PFSK-1 (cell line): Measurements from ENCODE around the gene ZIM2.

Experiments used
- FOXP2 ChIP-seq: optimal IDR thresholded peaks from 2 replicates; pipeline ENCODE3; 2011; ENCODE audit warnings: borderline replicate concordance, control low read depth, inconsistent platforms; ENCODE audit not compliant: insufficient read depth; ENCODE audit errors: extremely low read length, extremely low read depth
- POLR2AphosphoS5 ChIP-seq: IDR thresholded peaks from 2 replicates; pipeline ENCODE4 v1.6.1; 2012; ENCODE audit warnings: low read depth, mild to moderate bottlenecking, control low read depth, low read length, moderate library complexity
- SIN3A ChIP-seq: IDR thresholded peaks from 2 replicates; pipeline ENCODE4 v1.6.1; 2012; ENCODE audit warnings: mild to moderate bottlenecking, low read length, moderate library complexity, borderline replicate concordance; ENCODE audit not compliant: insufficient read depth
- TAF1 ChIP-seq: IDR thresholded peaks from 2 replicates; pipeline ENCODE4 v1.6.1; 2012; ENCODE audit warnings: low read length, control low read depth, borderline replicate concordance; ENCODE audit not compliant: insufficient read depth
- TF ChIP-seq, protein P1 (sequence below), 2 experiments: IDR thresholded peaks; 2 replicates each; pipeline versions ENCODE4 v1.6.1 to v1.8.0; 2011 to 2012; ENCODE audit warnings: low read depth in 2 of 2, low read length in 2 of 2, control low read depth in 1 of 2, inconsistent platforms in 1 of 2, mild to moderate bottlenecking in 1 of 2, moderate library complexity in 1 of 2; ENCODE audit not compliant: insufficient read depth in 1 of 2

Gene ZIM2

GRCh38 chr19:56750658-56751057 lies 89.9 kb downstream of the ZIM2 start:
- TF ChIP-seq SIN3A = no peak
- TF ChIP-seq FOXP2 = no peak

- TF ChIP-seq TAF1 = no peak
- TF ChIP-seq, protein P1, sequence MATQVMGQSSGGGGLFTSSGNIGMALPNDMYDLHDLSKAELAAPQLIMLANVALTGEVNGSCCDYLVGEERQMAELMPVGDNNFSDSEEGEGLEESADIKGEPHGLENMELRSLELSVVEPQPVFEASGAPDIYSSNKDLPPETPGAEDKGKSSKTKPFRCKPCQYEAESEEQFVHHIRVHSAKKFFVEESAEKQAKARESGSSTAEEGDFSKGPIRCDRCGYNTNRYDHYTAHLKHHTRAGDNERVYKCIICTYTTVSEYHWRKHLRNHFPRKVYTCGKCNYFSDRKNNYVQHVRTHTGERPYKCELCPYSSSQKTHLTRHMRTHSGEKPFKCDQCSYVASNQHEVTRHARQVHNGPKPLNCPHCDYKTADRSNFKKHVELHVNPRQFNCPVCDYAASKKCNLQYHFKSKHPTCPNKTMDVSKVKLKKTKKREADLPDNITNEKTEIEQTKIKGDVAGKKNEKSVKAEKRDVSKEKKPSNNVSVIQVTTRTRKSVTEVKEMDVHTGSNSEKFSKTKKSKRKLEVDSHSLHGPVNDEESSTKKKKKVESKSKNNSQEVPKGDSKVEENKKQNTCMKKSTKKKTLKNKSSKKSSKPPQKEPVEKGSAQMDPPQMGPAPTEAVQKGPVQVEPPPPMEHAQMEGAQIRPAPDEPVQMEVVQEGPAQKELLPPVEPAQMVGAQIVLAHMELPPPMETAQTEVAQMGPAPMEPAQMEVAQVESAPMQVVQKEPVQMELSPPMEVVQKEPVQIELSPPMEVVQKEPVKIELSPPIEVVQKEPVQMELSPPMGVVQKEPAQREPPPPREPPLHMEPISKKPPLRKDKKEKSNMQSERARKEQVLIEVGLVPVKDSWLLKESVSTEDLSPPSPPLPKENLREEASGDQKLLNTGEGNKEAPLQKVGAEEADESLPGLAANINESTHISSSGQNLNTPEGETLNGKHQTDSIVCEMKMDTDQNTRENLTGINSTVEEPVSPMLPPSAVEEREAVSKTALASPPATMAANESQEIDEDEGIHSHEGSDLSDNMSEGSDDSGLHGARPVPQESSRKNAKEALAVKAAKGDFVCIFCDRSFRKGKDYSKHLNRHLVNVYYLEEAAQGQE (IDR thresholded peaks at IDR 0.05; ENCODE audit: insufficient read depth in 1 of 2, low read depth in 2 of 2, low read length in 2 of 2) = no peak
- TF ChIP-seq SIN3A = no peak
- no peak for TF ChIP-seq POLR2AphosphoS5
- TF ChIP-seq FOXP2 = no peak
Measured at GRCh38 chr19:56748378-56748777, 92.1 kb downstream of the ZIM2 start.

DNA sequence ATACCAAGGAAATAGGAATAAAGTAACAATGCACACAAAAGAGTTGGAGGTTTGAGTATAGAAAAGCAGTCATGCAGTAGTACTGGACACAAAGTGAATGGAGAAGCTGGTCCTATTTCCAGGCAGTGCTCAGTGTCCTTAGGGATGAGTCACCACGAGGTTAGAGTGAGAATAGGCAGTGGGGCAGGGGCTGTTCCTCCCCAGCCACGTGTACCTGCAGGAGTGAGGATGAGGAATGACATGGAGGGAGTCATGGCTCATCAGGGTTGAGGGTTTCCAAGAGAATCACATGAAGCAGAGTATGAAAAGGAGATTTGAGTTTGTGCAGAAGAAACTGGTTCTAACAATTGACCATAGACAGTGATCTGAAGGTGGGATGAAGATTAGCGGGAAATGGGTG lies 94.2 kb downstream of the ZIM2 start:
- TF ChIP-seq POLR2AphosphoS5 = no peak
- no peak for TF ChIP-seq FOXP2
- TF ChIP-seq SIN3A = no peak
- no peak for TF ChIP-seq TAF1
- TF ChIP-seq, protein P1 (IDR thresholded peaks at IDR 0.05; ENCODE audit: insufficient read depth in 1 of 2, low read depth in 2 of 2, low read length in 2 of 2) = no peak

- TF ChIP-seq TAF1 = no peak
Measured at GRCh38 chr19:56740501-56740900, 100.0 kb downstream of the ZIM2 start.

- TF ChIP-seq FOXP2 = no peak
- no peak for TF ChIP-seq TAF1
- no peak for TF ChIP-seq SIN3A
Measured at GRCh38 chr19:56736571-56736970, 104.0 kb downstream of the ZIM2 start.

DNA sequence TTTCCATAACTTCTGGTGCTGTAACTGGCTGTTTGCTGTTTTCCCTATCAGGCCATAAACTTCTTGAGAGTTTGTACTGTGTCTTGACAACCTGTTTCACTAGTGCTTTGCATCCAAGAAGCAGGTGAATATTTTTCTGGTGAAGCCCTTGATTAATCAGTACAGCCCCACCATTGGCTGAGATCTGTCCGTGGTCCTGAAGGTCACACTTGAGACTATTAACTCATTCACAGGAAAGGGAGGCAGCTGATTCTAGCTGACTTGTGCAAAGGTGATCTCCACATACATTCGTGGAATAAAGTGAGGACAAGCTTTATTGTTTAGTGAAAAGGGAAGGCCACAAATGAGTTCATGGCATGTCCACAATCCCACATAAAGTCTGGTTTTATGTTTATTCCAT lies 107.5 kb downstream of the ZIM2 start:
- TF ChIP-seq POLR2AphosphoS5 = no peak
- TF ChIP-seq, protein P1 (IDR thresholded peaks at IDR 0.05; ENCODE audit: insufficient read depth in 1 of 2, low read depth in 2 of 2, low read length in 2 of 2) = peak; percentile 43 to 89; a peak in 3 of 4 replicates

DNA sequence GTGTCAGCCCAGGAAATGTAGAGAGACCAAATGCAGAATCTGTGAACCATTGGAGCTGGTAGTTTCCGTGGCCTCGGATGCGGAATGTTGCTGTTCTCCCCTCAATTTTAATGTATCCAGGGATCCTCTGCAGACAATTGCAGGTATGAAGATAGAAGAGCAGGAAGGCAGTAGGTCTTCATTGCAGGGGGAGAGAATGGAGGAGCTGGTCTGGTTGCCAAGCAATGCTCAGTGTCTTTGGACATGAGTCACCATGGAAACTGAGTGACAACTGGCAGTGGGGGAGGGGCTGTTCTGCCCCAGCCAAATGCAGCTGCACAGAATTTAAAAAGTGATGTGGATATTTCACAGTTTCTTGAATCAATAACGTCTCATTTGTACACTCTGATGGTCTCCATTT lies 112.8 kb downstream of the ZIM2 start:
- TF ChIP-seq SIN3A (no peak), TAF1 (no peak), FOXP2 (no peak), POLR2AphosphoS5 (no peak)
- TF ChIP-seq, protein P1 (IDR thresholded peaks at IDR 0.05; ENCODE audit: insufficient read depth in 1 of 2, low read depth in 2 of 2, low read length in 2 of 2) = no peak
